Keratinocyte (primary cell): Measurements from ENCODE around the gene ZNF839.

Source experiments
- CTCF ChIP-seq, 3 experiments: IDR thresholded peaks in 1 of 3; conservative IDR thresholded peaks in 1 of 3; optimal IDR thresholded peaks in 1 of 3; 2 replicates in 2 of 3; 3 replicates in 1 of 3; pipeline versions ENCODE3 to v1.5.1; 2011; ENCODE audit warnings: low read length in 3 of 3, mild to moderate bottlenecking in 3 of 3, moderate library complexity in 2 of 3, control low read depth in 1 of 3, inconsistent platforms in 1 of 3; ENCODE audit not compliant: insufficient read depth in 2 of 3; ENCODE audit errors: extremely low read depth in 1 of 3
- EZH2 ChIP-seq: IDR thresholded peaks from one replicate; pipeline ENCODE4 v1.6.1; 2012; ENCODE audit warnings: inconsistent platforms, mild to moderate bottlenecking, low read length, moderate library complexity

GRCh38 chr14:102359341-102359740 lies 39.8 kb downstream of the ZNF839 start:
- TF ChIP-seq CTCF (optimal IDR thresholded peaks at IDR 0.05 in 1 of 3, IDR thresholded peaks at IDR 0.05 in 1 of 3, conservative IDR thresholded peaks at IDR 0.05 in 1 of 3; ENCODE audit: extremely low read depth in 1 of 3, insufficient read depth in 2 of 3, low read length in 3 of 3) (no peak), EZH2 (no peak)
